Right lobe of liver (tissue), 6 donors: ENCODE results near the gene ITGAE. TPM values are rescaled to one million over a fixed set of nuclear protein-coding genes. Genes with fewer than 3 reads are reported as not detected.

Experiments used
- ATAC-seq, 4 donors: fragments of 200-7000 bp; cut with Tn5 transposase; one replicate each; pipeline ENCODE4 v1.9.1; 2020; ENCODE audit warnings: mild to moderate bottlenecking in 4 of 4, moderate library complexity in 4 of 4
- DNase-seq, 3 donors: peaks; one replicate each; pipeline ENCODE4 v3.0.0-alpha.2; 2020
- H3K27ac ChIP-seq, 3 donors: fragments of 200-600 bp; one replicate each; pipeline ENCODE4 v1.8.0; 2022
- H3K27me3 ChIP-seq, 2 donors: fragments of 200-600 bp; one replicate each; pipeline ENCODE4 v1.8.0; 2022
- H3K36me3 ChIP-seq, 4 donors: fragments of 200-600 bp; sonication (generic) in 1 of 4; one replicate each; pipeline versions ENCODE4 v1.5.1 to v1.8.0; 2017 to 2022; ENCODE audit warnings: control low read depth in 1 of 4
- H3K4me1 ChIP-seq, 4 donors: fragments of 200-600 bp; sonication (generic) in 1 of 4; one replicate each; pipeline versions ENCODE4 v1.5.1 to v1.8.0; 2017 to 2022; ENCODE audit warnings: control low read depth in 1 of 4
- H3K4me3 ChIP-seq, 3 donors: fragments of 200-600 bp; one replicate each; pipeline ENCODE4 v1.8.0; 2022
- H3K9me3 ChIP-seq, 4 donors: fragments of 200-600 bp; sonication (generic) in 1 of 4; one replicate each; pipeline versions ENCODE4 v1.5.1 to v1.8.0; 2017 to 2022; ENCODE audit warnings: control low read depth in 1 of 4
- POLR2A ChIP-seq: fragments of 450-650 bp; IDR thresholded peaks from one replicate; pipeline ENCODE4 v1.6.1; 2017; ENCODE audit warnings: antibody characterized with exemption, mild to moderate bottlenecking
- WGBS: methylation state at CpG from one replicate; pipeline ENCODE4 v1.1.6; 2018; ENCODE audit warnings: low coverage, low lambda C conversion rate; ENCODE audit not compliant: insufficient coverage; ENCODE audit errors: missing lambda C conversion rate; 5-methylcytosine and 5-hydroxymethylcytosine counted together
- intact Hi-C, 2 donors: fragments of 100-400 bp; cut with DNase I; formaldehyde crosslinking; loops; one replicate each; pipeline versions ENCODE4 v1.11.2 to v1.14.1; 2022
- total RNA-seq, 6 experiments: library from RNA; depleted of rRNA in 2 of 6; stranded (reverse); fragments of >200 nt in 2 of 6; fragmentation: NEBNext Ultra II Directional in 3 of 6; extraction: Animal tissue kit (Norgen Biotek cat#: 25700) in 3 of 6; gene quantifications; one replicate each; pipeline versions ENCODE4 v1.1.0 to v1.2.4, GENCODE V29; 2016 to 2023
- TF ChIP-seq, protein P1 (sequence below), 4 donors: fragments of 200-600 bp in 3 of 4; fragments of 450-650 bp in 1 of 4; IDR thresholded peaks; one replicate each; pipeline versions ENCODE4 v1.5.1 to v1.8.0; 2016 to 2022; ENCODE audit warnings: antibody characterized with exemption in 4 of 4, mild to moderate bottlenecking in 2 of 4
- donor health status: DM: no; HTN: yes; CAD: no.
- donor health status: DM: no; HTN: no; CAD: no.
- donor health status: DM: no; HTN: no; CAD: no.
- donor health status: DM: no; HTN: yes; CAD: no.
- donor health status: DM: no; HTN: yes; CAD: no.

The ITGAE gene
- total RNA-seq, 6 experiments from 2014 or later: 5.4 to 7.7 (median 5.8) TPM

DNA sequence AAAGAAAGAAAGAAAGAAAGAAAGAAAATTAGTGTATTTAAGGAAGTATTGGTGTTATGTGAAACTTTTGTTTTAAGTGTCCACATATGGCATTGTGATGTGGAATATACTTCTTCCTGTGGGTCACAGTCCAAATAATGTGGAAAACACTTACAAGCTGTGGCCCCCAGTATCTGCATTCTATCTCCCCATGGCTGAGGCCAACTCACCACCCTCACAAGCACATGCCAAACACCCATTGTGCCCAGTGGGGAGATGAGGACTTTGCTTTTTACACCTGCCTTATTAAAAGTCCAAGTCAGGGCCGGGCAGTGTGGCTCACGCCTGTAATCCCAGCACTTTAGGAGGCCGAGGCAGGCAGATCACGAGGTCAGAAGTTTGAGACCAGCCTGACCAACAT, 101.0 kb downstream of the ITGAE start:
- H3K9me3 ChIP-seq: no peaks in the 10 kb centered on the region
- no peaks in the 10 kb centered on the region for H3K27me3 ChIP-seq
- no peak overlapping the region for H3K27ac ChIP-seq
- peaks cover 0 to 7% (median 0%) of the 10 kb centered on the region in 4 donors for H3K4me1 ChIP-seq
- 74% methylated on average over 2 of the region's 4 CpGs for WGBS
- ATAC-seq (no peak), DNase-seq (no peak)
- TF ChIP-seq POLR2A: no peak
- TF ChIP-seq, protein P1, sequence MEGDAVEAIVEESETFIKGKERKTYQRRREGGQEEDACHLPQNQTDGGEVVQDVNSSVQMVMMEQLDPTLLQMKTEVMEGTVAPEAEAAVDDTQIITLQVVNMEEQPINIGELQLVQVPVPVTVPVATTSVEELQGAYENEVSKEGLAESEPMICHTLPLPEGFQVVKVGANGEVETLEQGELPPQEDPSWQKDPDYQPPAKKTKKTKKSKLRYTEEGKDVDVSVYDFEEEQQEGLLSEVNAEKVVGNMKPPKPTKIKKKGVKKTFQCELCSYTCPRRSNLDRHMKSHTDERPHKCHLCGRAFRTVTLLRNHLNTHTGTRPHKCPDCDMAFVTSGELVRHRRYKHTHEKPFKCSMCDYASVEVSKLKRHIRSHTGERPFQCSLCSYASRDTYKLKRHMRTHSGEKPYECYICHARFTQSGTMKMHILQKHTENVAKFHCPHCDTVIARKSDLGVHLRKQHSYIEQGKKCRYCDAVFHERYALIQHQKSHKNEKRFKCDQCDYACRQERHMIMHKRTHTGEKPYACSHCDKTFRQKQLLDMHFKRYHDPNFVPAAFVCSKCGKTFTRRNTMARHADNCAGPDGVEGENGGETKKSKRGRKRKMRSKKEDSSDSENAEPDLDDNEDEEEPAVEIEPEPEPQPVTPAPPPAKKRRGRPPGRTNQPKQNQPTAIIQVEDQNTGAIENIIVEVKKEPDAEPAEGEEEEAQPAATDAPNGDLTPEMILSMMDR (IDR thresholded peaks at IDR 0.05): no peak
- no peak overlapping the region for H3K4me3 ChIP-seq
- H3K36me3 ChIP-seq: no peaks in the 10 kb centered on the region
- intact Hi-C loops: no loop called here

DNA sequence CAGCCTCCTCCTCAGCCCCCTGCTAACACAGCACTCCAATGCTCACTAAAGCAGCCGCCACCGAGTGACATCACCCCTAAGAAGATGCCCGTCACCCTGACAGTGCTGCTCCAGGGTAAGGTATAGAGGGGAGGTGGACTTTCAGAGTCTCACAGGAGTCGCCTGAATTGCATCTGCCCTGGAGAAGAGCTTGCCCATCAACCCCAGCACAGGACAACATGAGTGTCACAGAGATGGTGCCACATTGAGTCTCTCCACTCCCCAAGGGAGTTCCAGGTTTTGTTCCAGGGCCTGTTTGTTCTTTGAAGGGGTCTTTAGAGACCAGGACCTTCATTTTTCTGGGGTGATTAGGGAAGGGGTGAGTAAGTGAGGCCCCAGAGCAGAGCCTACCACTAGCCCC, 102.8 kb downstream of the ITGAE start:
- Histone ChIP-seq H3K4me1 (peaks cover 0 to 7% (median 0%) of the 10 kb centered on the region in 4 donors), H3K27me3 (no peaks in the 10 kb centered on the region), H3K27ac (no peak overlapping the region), H3K36me3 (no peaks in the 10 kb centered on the region), H3K9me3 (no peaks in the 10 kb centered on the region), H3K4me3 (no peak overlapping the region)
- intact Hi-C loops: no loop called here
- ATAC-seq (no peak), DNase-seq (no peak)
- TF ChIP-seq POLR2A: no peak
- TF ChIP-seq, protein P1 (IDR thresholded peaks at IDR 0.05): no peak
- WGBS: no CpG with 5 or more reads among the region's 4 CpGs

DNA sequence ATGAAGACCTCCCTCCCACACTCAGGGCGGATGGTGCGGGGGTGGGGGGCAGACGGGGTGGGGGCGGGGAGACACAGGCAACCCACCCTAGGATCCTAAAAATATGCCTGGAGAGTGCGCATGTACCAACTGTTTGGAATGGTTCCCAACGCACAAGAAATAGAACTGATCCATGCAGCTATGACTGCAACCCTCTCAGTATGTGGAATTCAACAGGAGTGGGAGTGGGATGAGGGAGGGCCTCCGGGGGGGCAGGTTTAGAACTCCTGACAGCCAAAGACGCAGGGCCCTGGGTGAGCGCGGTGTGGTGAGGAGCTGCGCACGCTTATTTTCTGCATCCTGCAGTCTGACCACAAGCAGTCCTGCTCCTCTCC, 103.9 kb downstream of the ITGAE start:
- no peaks in the 10 kb centered on the region for H3K9me3 ChIP-seq
- DNase-seq (peak in 1 of 3 donors; percentile 17), ATAC-seq (no peak)
- intact Hi-C loops: no loop called here
- WGBS: no CpG with 5 or more reads among the region's 12 CpGs
- no peak overlapping the region for H3K27ac ChIP-seq
- TF ChIP-seq, protein P1 (IDR thresholded peaks at IDR 0.05): no peak
- TF ChIP-seq POLR2A: no peak
- peaks cover 0 to 7% (median 0%) of the 10 kb centered on the region in 4 donors for H3K4me1 ChIP-seq
- no peaks in the 10 kb centered on the region for H3K27me3 ChIP-seq
- no peak overlapping the region for H3K4me3 ChIP-seq
- H3K36me3 ChIP-seq: no peaks in the 10 kb centered on the region

DNA sequence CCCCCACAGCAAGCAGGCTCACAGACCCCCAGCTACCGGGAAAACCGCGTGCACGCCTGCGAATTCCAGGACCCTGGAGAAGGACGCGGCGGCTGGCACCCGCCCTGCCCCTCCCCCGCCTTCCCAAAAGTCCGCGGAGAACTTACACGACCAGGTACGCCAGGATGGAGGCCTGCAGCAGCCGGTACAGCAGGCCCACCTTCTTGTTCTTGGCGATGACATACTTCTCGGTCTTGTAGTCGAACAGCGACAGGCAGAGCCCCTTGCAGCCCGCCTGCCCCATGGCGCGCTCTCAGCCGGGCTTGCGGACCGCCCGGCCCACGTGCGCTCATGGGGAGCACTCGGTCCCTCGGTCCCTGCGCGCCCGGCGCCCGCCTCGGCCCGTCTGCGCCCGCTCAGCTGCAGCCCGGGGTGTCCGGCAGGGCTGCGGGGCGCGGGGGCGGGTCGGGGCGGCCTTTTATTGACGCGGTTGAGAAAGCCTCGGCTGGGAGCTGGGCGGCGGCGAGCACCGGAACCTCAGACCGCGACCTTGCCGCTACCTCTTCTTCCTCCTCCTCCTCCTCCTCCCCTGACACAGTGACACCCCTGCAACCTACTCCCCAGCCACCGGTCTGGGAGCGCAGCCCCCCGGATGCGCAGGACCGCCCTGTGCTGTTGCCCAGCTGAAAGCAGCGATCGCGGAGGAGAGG, 105.1 kb downstream of the ITGAE start, which contains the start of gene P2RX5:
Gene P2RX5, minus strand, starts transcription at position 433 of the 689 bp plus-strand sequence. Its CDS starts 150 bp downstream, at position 283.
- intact Hi-C loops: no loop called here
- ATAC-seq (peak; percentile 52 to 68 (median 58)), DNase-seq (no peak)
- 0% methylated on average over 5 of the region's 65 CpGs for WGBS
- no peaks in the 10 kb centered on the region for H3K9me3 ChIP-seq
- H3K4me3 ChIP-seq: peak within 1 kb of the TSS; percentile 22 to 51 (median 34)
- no peaks in the 10 kb centered on the region for H3K36me3 ChIP-seq
- H3K27ac ChIP-seq: no peak within 1 kb of the TSS
- peaks cover 0 to 7% (median 0%) of the 10 kb centered on the region in 4 donors for H3K4me1 ChIP-seq
- no peaks in the 10 kb centered on the region for H3K27me3 ChIP-seq
- no peak for TF ChIP-seq POLR2A
- TF ChIP-seq, protein P1 (IDR thresholded peaks at IDR 0.05): no peak
